Panc1 (cell line): ENCODE measurements around the gene MUC3A.
"Not testable (repeated sequence)": the region's sequence is repeated elsewhere in the genome, so short reads cannot be mapped to it uniquely, and the experiment has no call there.

Experiments used
- CTCF ChIP-seq: fragments of 450-650 bp; IDR thresholded peaks from 2 replicates; pipeline ENCODE4 v1.5.1; 2017; ENCODE audit warnings: mild to moderate bottlenecking
- POLR2AphosphoS5 ChIP-seq: IDR thresholded peaks from 2 replicates; pipeline ENCODE4 v1.6.1; 2012; ENCODE audit warnings: mild to moderate bottlenecking, low read depth, low read length, moderate library complexity
- REST ChIP-seq, 2 experiments: IDR thresholded peaks; 2 replicates each; pipeline ENCODE4 v1.6.1; 2011 to 2012; ENCODE audit warnings: low read depth in 2 of 2, control low read depth in 1 of 2, low read length in 1 of 2, mild to moderate bottlenecking in 1 of 2, moderate library complexity in 1 of 2; ENCODE audit not compliant: insufficient read depth in 1 of 2
- SIN3A ChIP-seq: IDR thresholded peaks from 2 replicates; pipeline ENCODE4 v1.6.1; 2012; ENCODE audit warnings: low read depth, mild to moderate bottlenecking, low read length, moderate library complexity, borderline replicate concordance; ENCODE audit not compliant: insufficient read depth

DNA sequence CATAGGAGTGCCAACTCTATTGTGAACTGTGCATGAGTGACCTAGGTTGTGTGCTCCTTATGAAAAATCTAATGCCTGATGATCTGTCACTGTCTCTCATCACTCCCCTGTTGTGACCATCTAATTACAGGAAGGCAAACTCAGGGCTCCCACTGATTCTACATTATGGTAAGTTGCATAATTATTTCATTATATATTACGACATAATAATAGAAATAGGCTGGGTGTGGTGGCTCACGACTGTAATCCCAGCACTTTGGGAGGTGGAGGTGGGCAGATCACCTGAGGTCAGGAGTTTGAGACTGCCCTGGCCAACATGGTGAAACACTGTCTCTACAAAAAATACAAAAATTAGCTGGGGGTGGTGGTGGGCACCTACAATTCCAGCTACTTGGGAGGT lies 14.0 kb upstream of the MUC3A start:
- not testable (repeated sequence) for TF ChIP-seq CTCF; SIN3A; POLR2AphosphoS5; REST (IDR thresholded peaks at IDR 0.05; ENCODE audit: insufficient read depth in 1 of 2, low read depth in 2 of 2, low read length in 1 of 2)
